Measurements from ENCODE around the gene BAIAP2.

- TF ChIP-seq POLR2A (IDR thresholded peaks at IDR 0.05): no peak
- TF ChIP-seq, protein P1, sequence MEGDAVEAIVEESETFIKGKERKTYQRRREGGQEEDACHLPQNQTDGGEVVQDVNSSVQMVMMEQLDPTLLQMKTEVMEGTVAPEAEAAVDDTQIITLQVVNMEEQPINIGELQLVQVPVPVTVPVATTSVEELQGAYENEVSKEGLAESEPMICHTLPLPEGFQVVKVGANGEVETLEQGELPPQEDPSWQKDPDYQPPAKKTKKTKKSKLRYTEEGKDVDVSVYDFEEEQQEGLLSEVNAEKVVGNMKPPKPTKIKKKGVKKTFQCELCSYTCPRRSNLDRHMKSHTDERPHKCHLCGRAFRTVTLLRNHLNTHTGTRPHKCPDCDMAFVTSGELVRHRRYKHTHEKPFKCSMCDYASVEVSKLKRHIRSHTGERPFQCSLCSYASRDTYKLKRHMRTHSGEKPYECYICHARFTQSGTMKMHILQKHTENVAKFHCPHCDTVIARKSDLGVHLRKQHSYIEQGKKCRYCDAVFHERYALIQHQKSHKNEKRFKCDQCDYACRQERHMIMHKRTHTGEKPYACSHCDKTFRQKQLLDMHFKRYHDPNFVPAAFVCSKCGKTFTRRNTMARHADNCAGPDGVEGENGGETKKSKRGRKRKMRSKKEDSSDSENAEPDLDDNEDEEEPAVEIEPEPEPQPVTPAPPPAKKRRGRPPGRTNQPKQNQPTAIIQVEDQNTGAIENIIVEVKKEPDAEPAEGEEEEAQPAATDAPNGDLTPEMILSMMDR (IDR thresholded peaks at IDR 0.05): no peak
Measured at GRCh38 chr17:81102869-81103268, 67.9 kb downstream of the BAIAP2 start.
